Measurements from ENCODE around the gene TTC28.
"Not testable (repeated sequence)": the region's sequence is repeated elsewhere in the genome, so short reads cannot be mapped to it uniquely, and the experiment has no call there.

TTC28 gene

DNA sequence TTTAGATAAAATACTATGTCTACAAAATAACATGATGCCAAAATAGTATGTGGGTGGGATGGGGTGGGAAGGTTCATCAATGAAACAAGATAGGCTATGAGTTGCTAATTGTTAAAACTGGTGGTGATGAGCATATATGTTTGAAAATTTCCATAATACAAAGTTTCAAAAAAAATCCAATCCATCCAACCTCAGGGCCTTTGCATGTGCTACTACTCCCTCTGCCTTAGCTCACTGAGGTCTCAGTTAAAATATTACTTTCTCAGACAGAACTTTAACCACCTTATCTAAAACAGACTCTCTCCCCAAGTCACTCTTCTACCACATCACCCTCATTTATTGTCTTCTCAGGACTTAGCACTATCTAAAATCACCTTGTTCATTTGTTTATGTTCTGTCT, 201.1 kb downstream of the TTC28 start:
- no peak for DNase-seq

- no peak for DNase-seq
These were observed 202.1 kb downstream of the TTC28 start for GRCh38 chr22:28477556-28477955.

GRCh38 chr22:28474330-28474729, 205.3 kb downstream of the TTC28 start:
- DNase-seq, result no peak

- no peak for DNase-seq
These were observed 206.4 kb downstream of the TTC28 start for GRCh38 chr22:28473258-28473657.

DNA sequence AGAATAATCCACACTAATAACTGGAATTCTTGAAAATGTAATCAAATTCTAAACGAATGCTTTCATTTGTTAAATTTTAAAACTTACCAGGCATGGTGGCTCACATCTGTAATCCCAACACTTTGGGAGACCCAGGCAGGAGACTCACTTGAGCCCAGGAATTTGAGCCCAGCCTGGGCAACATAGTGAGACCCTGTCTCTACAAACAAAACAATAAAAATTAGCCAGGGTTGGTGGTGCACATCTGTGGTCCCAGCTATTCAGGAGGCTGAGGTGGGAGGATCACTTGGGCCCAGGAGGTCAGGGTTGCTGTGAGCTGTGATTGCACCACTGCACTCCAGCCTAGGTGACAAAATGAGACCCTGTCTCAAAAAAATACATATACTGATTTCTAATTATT, 212.6 kb downstream of the TTC28 start:
- DNase-seq, result not testable (repeated sequence)

GRCh38 chr22:28466399-28466798, 213.2 kb downstream of the TTC28 start:
- peak; percentile 14 for DNase-seq

GRCh38 chr22:28465841-28466240, 213.8 kb downstream of the TTC28 start:
- no peak for DNase-seq

DNA sequence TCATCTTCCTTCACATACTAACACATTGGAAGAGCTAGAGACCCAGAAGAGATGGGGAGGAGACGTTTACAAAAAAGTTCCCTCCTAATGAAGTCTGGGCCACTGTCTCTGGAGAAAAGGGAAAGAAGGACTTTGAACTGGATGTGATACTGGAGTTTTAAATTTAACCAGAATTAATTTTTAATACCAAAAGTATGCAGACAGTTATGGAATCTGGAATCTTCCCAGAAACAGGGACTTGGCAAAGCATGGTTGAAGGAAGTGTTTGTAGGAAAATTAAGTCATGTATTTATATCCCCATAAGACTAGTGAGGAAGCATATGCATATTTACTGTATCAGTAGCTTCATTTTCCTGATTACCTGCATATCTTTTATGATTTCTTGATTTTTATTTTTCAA, 215.5 kb downstream of the TTC28 start:
- DNase-seq, result no peak

- DNase-seq, result not testable (repeated sequence)
These were observed 216.2 kb downstream of the TTC28 start for GRCh38 chr22:28463408-28463807.

DNA sequence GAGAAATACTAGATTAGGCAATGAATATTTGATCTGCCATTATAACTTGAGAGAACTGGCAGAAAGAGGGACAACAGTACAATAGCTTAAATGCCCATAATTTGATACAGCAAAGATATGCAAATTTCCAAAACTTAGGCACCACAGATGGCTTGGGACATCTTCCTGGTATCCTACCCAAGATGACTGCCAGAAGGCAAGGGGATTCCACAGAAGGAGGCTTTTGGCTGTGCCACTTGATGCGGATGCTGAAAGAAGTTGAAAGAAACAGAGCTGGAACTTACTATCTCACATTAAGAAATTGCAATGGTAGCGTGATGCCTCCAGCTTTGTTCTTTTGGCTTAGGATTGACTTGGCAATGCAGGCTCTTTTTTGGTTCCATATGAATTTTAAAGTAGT, 216.7 kb downstream of the TTC28 start:
- DNase-seq, result no peak

GRCh38 chr22:28462041-28462440, 217.6 kb downstream of the TTC28 start:
- DNase-seq, result no peak

DNA sequence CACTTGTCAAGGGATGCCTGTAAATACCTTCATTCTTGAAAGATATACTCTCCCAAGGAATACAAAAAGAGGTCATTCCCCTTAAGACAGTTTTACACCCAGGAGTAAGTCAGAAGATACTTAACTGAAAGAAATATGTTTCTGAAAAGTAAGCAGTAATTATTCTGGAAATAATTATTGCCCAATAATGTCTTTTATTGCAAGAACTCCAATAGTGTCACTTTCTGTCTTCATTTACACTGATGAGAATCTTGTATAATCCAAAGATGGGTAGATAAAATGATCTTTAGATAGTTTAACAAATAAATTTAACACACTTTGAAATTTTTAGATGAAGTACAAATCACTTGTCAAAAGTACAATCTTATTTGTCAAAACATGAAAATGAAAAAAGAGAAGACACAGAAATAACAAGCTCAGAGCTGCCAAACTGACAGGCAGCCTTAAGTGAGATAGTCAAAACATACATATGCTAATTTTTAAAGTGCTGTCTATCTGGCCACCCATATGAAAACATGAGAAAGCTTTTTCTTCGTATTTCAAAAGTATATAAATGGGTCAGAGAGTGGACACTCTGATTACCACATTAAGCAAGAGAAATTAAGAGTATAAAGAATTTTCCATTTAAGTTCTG, 225.1 kb downstream of the TTC28 start:
- no peak for DNase-seq

DNA sequence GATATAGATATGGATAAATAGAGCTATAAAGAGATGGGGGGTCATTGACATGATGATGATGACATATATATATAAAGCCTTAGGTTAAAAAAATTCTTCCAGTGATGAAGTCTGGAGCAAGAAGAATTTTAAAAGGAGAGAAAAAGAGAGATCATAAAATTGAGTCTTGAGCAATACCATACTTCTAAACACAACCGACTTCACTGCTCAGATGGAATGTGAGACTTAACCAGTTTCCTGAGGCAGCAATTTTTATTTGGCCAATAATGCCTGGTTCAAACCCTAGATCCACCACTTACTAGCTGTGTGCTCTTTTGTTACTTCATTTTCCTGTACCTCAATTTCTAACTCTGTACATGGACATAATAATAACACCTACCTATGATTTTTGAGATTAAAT, 229.5 kb downstream of the TTC28 start:
- DNase-seq, result no peak

DNA sequence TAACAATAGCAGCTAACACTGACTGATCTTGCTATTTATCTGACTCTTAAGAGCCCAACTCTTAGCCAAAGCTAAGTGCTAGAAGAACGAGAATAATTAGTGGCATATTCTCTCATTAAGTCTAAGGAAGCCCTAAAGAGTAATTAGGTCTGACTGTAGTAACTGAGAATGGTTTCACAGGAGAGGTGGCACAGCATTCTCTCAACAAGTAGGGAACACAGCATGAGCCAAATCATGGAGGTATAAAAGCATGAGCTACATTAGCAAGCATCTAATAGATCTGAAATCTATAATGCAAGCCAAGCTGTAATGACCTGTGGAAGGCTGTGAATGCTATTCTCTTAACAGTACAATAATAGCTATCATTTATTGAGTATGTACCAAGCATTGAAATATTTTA, 230.6 kb downstream of the TTC28 start:
- no peak for DNase-seq

DNA sequence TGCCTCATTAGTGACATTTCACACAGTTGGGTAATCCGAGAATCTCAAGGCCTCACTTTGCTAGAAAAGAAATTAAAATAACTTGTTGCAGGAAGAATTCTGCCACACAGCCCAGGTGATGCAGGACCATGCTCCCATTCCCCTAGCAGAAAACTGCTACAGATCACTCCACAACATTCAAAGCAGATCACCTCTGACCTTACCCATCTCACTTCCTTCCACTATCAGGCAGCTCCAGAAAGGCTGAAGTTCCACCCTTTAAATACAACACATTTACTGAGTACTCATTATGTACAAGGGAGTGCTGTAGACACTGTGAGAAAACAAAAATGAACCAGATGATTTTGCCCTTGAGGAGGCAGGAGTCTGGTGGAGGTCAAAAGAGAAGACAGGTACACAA, 231.0 kb downstream of the TTC28 start:
- DNase-seq, result no peak

- no peak for DNase-seq
These were observed 235.0 kb downstream of the TTC28 start for GRCh38 chr22:28444659-28445058.

DNA sequence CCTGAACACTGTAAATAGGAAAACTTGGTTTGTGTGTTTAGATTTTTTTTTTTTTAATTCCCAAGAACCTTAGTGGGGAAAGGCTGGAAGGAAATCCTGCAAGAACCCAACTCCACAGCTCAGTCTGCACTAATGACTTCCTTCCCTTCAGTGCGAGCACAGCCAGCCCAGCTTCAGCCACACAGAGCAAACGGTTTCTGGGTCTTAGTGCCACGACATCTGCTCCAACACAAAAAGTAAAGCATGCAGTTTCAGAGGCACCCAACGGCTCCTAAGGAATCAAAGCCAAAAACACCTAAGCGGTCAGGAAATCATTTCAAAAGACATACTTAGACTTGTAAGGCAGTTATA, 236.1 kb downstream of the TTC28 start:
- peak; percentile 66 for DNase-seq

GRCh38 chr22:28442711-28443525, 236.7 kb downstream of the TTC28 start:
- DNase-seq, result peak; percentile 44

- peak; percentile 70 for DNase-seq
These were observed 237.4 kb downstream of the TTC28 start for GRCh38 chr22:28442264-28442710.

DNA sequence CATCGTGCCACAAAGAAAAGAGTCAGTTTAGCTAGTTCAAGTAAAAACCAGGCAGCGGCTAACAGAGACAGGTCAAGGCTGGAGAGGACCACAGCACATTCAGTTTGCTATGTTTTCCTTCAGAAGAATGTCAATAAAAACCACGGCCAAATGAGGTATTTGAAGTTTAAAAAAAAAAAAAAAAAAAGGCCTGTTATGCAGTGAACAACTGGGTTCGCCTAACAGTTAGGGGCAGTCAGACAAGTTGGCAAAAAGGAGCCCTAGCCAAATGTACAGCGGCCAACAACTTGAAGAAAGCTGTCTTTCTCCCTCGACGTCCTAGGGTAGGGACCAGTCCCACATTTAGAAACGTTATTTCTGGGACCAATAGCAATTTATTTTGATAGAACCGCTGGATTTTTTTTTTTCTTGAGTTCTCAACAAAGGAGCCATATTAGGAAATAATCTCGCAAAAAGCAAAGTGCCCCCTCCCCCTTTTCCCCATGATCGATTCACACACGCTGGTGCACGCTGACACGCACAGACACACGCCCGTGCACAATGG, 237.8 kb downstream of the TTC28 start:
- DNase-seq, result no peak

GRCh38 chr22:28440592-28441390, 238.8 kb downstream of the TTC28 start:
- no peak for DNase-seq

GRCh38 chr22:28438183-28438768, 241.4 kb downstream of the TTC28 start:
- DNase-seq, result peak; percentile 71

DNA sequence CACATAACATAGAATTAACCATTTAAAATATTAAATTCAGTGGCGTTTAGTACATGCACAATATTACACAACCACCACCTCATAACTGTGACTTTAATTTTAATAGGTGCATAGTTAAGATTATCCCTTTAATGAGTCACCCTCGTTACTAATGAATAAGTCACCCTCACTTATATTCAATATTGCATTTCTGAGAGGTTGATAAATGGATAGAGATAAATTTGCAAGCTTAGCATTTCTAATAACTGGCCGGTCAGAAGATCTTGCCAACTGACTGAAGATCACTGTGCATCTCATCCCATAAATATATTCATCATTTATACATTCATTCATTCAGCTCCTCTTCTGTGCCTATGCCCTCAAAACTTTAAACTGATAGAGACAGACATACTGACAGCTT, 243.7 kb downstream of the TTC28 start:
- DNase-seq, result no peak

Data from NCI-H82 (cell line).